HG03139 (cell line): ENCODE measurements around the gene APOBEC3B.
A peak's percentile ranks its signal among the peaks of the same experiment; 100 is the strongest.
"Not testable (repeated sequence)": the region's sequence is repeated elsewhere in the genome, so short reads cannot be mapped to it uniquely, and the experiment has no call there.

Experiments
- ATAC-seq: cut with Tn5 transposase; IDR thresholded peaks from one replicate; pipeline ENCODE4 v1.9.1; 2021; ENCODE audit not compliant: unreplicated experiment

Gene APOBEC3B

GRCh38 chr22:38950527-38951295, 31.4 kb upstream of the APOBEC3B start:
- ATAC-seq: no peak

GRCh38 chr22:38951734-38952133, 30.4 kb upstream of the APOBEC3B start:
- no peak for ATAC-seq

GRCh38 chr22:38952281-38952993, 29.7 kb upstream of the APOBEC3B start:
- no peak for ATAC-seq

- ATAC-seq: no peak
Observed at GRCh38 chr22:38953091-38953490, 29.1 kb upstream of the APOBEC3B start.

- peak; percentile 70 for ATAC-seq
Observed at GRCh38 chr22:38953577-38954413, 28.4 kb upstream of the APOBEC3B start.

GRCh38 chr22:38954414-38955043, 27.6 kb upstream of the APOBEC3B start:
- ATAC-seq: no peak

GRCh38 chr22:38955250-38955905, 26.8 kb upstream of the APOBEC3B start:
- no peak for ATAC-seq

- ATAC-seq: no peak
Observed at GRCh38 chr22:38955926-38956325, 26.2 kb upstream of the APOBEC3B start.

GRCh38 chr22:38956551-38956950, 25.6 kb upstream of the APOBEC3B start:
- no peak for ATAC-seq

GRCh38 chr22:38957046-38957770, 24.9 kb upstream of the APOBEC3B start, which contains the start of gene APOBEC3A:
APOBEC3A (plus strand) TSS chr22:38957609; CDS start chr22:38957692, 83 bp downstream.
- ATAC-seq: no peak

- ATAC-seq: no peak
Observed at GRCh38 chr22:38957808-38958650, 24.1 kb upstream of the APOBEC3B start.

GRCh38 chr22:38958651-38958943, 23.6 kb upstream of the APOBEC3B start:
- ATAC-seq: not testable (repeated sequence)

- ATAC-seq: no peak
Observed at GRCh38 chr22:38959590-38959989, 22.6 kb upstream of the APOBEC3B start.

GRCh38 chr22:38960673-38961072, 21.5 kb upstream of the APOBEC3B start:
- not testable (repeated sequence) for ATAC-seq

- not testable (repeated sequence) for ATAC-seq
Observed at GRCh38 chr22:38963291-38963738, 18.8 kb upstream of the APOBEC3B start.

- no peak for ATAC-seq
Observed at GRCh38 chr22:38963872-38964271, 18.3 kb upstream of the APOBEC3B start.

- ATAC-seq: no peak
Observed at GRCh38 chr22:38964306-38964705, 17.8 kb upstream of the APOBEC3B start.

- no peak for ATAC-seq
Observed at GRCh38 chr22:38964989-38965388, 17.2 kb upstream of the APOBEC3B start.
